COR-L47 (cell line): ENCODE measurements around the gene LKAAEAR1.

Experiments used
- DNase-seq: peaks from one replicate; lab custom pipeline; 2025; lab: John Stamatoyannopoulos, UW

The LKAAEAR1 gene

GRCh38 chr20:64036346-64037198 lies 47.6 kb downstream of the LKAAEAR1 start:
- DNase-seq = no peak

- DNase-seq = no peak
These were observed 48.3 kb downstream of the LKAAEAR1 start, which contains the start of gene C20orf204 for GRCh38 chr20:64035933-64036345. Gene C20orf204 (plus strand): TSS chr20:64036182. CDS start chr20:64036324, 142 bp downstream.

- no peak for DNase-seq
These were observed 48.9 kb downstream of the LKAAEAR1 start for GRCh38 chr20:64035066-64035932.

- no peak for DNase-seq
These were observed 50.2 kb downstream of the LKAAEAR1 start for GRCh38 chr20:64033981-64034493.
